Gastroesophageal sphincter (tissue), 4 donors: Measurements from ENCODE around the gene PPM1H. TPM values are rescaled to one million over a fixed set of nuclear protein-coding genes. Genes with fewer than 3 reads are reported as not detected.
A peak's percentile ranks its signal among the peaks of the same experiment; 100 is the strongest.

Source experiments
- ATAC-seq: fragments of 150-250 bp; one replicate; pipeline ENCODE4 v1.9.1; 2016; ENCODE audit warnings: mild to moderate bottlenecking, moderate library complexity
- H3K27ac ChIP-seq, 4 donors: fragments of 200-600 bp; sonication (generic) in 3 of 4; 1 replicate in 3 of 4; 2 replicates in 1 of 4; pipeline ENCODE4 v1.5.1; 2016 to 2019
- H3K27me3 ChIP-seq: fragments of 200-600 bp; sonication (generic); one replicate; pipeline ENCODE4 v1.5.1; 2019
- H3K36me3 ChIP-seq, 2 donors: fragments of 200-600 bp; sonication (generic); one replicate each; pipeline ENCODE4 v1.5.1; 2019; ENCODE audit warnings: control low read depth in 1 of 2
- H3K4me1 ChIP-seq, 3 donors: fragments of 200-600 bp; sonication (generic); 1 replicate in 2 of 3; 2 replicates in 1 of 3; pipeline ENCODE4 v1.5.1; 2016 to 2019; ENCODE audit warnings: control low read depth in 2 of 3
- H3K4me3 ChIP-seq, 2 donors: fragments of 200-600 bp; sonication (generic); one replicate each; pipeline ENCODE4 v1.5.1; 2019; ENCODE audit warnings: mild to moderate bottlenecking in 1 of 2, moderate library complexity in 1 of 2
- H3K9me3 ChIP-seq, 3 donors: fragments of 200-600 bp; sonication (generic); one replicate each; pipeline ENCODE4 v1.5.1; 2017 to 2019; ENCODE audit warnings: control low read depth in 2 of 3
- EP300 ChIP-seq: sonication (generic); formaldehyde crosslinking; IDR thresholded peaks from one replicate; pipeline ENCODE4 v1.6.1; 2017; ENCODE audit warnings: antibody characterized with exemption, mild to moderate bottlenecking
- POLR2A ChIP-seq, 2 donors: fragments of 450-650 bp; IDR thresholded peaks; one replicate each; pipeline ENCODE4 v1.6.1; 2017; ENCODE audit warnings: antibody characterized with exemption in 2 of 2, mild to moderate bottlenecking in 2 of 2, moderate library complexity in 1 of 2
- POLR2AphosphoS5 ChIP-seq: sonication (generic); formaldehyde crosslinking; IDR thresholded peaks from one replicate; pipeline ENCODE4 v1.6.1; 2017; ENCODE audit warnings: antibody characterized with exemption
- WGBS, 2 donors: methylation state at CpG; one replicate each; pipeline ENCODE4 v1.1.5; 2018; ENCODE audit warnings: low coverage in 1 of 2; 5-methylcytosine and 5-hydroxymethylcytosine counted together
- total RNA-seq, 4 donors: library from RNA; depleted of rRNA; stranded (reverse); fragments of >200 nt; gene quantifications; one replicate each; pipeline ENCODE4 v1.1.0, GENCODE V29; 2016
- TF ChIP-seq, protein P1 (sequence below), 4 experiments: fragments of 200-600 bp in 2 of 4; fragments of 450-650 bp in 2 of 4; sonication (generic) in 1 of 4; IDR thresholded peaks; one replicate each; pipeline ENCODE4 v1.5.1; 2017 to 2019; ENCODE audit warnings: antibody characterized with exemption in 4 of 4, mild to moderate bottlenecking in 2 of 4, moderate library complexity in 2 of 4

The PPM1H gene, protein sequence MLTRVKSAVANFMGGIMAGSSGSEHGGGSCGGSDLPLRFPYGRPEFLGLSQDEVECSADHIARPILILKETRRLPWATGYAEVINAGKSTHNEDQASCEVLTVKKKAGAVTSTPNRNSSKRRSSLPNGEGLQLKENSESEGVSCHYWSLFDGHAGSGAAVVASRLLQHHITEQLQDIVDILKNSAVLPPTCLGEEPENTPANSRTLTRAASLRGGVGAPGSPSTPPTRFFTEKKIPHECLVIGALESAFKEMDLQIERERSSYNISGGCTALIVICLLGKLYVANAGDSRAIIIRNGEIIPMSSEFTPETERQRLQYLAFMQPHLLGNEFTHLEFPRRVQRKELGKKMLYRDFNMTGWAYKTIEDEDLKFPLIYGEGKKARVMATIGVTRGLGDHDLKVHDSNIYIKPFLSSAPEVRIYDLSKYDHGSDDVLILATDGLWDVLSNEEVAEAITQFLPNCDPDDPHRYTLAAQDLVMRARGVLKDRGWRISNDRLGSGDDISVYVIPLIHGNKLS
- total RNA-seq = 1 to 10 TPM; 1.3 to 1.9 (median 1.6) TPM

DNA sequence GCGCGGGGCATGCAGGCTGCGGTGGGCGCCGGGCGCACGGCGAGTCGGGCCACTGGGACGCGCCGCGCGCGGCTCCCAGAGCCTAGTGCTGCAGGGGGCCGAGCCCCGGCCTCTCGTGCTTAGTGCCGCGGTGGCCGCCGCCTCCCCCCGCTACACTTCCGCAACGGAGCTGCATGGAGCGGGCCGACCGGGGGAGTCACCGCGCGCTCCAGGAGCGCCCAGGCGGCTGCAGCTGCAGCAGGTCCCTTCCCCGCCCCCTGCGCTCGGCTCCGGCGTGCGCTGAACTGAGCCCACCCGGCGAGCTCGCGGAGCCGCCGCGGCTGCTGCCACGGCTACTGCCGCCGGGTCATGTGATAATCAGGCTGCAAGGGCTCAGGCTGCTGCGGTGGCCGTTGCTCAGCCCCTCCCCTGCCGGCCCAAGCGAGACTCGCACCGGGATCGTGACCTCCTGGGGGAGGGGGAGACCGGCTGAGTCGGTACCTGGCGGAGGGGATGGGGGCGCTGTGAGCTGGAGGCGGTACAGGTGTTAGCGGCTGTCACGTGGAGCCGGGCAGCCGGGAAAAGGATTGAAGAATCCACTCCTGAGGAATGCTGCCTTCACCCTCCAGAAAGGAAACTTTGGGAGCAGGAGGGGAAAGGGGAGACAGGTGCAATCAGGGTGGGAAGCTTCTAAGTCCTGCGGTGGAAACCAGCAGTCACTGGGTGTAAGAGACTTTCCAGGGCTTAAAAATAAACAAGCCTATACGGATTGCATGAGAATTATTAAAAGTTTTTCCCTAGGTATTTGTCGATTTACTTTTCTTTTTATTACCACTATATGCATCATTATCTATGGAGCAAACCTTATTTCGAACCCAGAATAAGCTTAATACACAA is at the start of gene PPM1H:
PPM1H (minus strand) TSS at position 352 of the 876 bp plus-strand sequence. CDS start 414 bp downstream, outside the sequence.
- peak within 1 kb of the TSS in 2 of 4 donors; percentile 46 to 66 for H3K27ac ChIP-seq
- peak; percentile 73 for ATAC-seq
- WGBS, 2 donors = 11 to 13% methylated on average over 4 to 7 of the region's 69 CpGs

DNA sequence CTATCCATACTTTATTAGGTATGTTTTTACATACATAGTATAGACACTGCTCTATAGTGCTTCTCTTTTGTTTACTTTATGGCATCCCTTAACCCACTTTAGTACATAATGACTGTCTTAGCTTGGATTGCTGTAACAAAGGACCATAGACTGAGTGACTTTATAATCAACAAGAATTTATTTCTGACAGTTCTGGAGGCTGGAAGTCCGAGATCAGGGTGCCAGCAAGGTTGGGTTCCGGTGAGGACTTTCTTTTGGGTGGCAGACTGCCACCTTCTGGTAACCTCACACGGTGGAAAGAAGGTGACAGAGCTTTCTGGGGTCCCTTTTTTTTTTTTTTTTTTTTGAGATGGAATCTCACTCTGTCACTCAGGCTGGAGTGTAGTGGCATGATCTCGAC is 48.6 kb upstream of the PPM1H start:
- ATAC-seq = no peak

More for the DNA sequence above, at the start of gene PPM1H:
- Histone ChIP-seq H3K27me3 (peaks cover 15% of the 10 kb centered on the region), H3K4me1 (peaks cover 0 to 26% (median 9%) of the 10 kb centered on the region in 3 donors), H3K9me3 (no peaks in the 10 kb centered on the region), H3K36me3 (no peaks in the 10 kb centered on the region), H3K4me3 (peak within 1 kb of the TSS; percentile 21 to 76)
- no peak for TF ChIP-seq POLR2AphosphoS5
- TF ChIP-seq, protein P1, sequence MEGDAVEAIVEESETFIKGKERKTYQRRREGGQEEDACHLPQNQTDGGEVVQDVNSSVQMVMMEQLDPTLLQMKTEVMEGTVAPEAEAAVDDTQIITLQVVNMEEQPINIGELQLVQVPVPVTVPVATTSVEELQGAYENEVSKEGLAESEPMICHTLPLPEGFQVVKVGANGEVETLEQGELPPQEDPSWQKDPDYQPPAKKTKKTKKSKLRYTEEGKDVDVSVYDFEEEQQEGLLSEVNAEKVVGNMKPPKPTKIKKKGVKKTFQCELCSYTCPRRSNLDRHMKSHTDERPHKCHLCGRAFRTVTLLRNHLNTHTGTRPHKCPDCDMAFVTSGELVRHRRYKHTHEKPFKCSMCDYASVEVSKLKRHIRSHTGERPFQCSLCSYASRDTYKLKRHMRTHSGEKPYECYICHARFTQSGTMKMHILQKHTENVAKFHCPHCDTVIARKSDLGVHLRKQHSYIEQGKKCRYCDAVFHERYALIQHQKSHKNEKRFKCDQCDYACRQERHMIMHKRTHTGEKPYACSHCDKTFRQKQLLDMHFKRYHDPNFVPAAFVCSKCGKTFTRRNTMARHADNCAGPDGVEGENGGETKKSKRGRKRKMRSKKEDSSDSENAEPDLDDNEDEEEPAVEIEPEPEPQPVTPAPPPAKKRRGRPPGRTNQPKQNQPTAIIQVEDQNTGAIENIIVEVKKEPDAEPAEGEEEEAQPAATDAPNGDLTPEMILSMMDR (IDR thresholded peaks at IDR 0.05) = peak in 2 of 4 experiments; percentile 36 to 43
- no peak for TF ChIP-seq EP300
- no peak for TF ChIP-seq POLR2A (IDR thresholded peaks at IDR 0.05)

DNA sequence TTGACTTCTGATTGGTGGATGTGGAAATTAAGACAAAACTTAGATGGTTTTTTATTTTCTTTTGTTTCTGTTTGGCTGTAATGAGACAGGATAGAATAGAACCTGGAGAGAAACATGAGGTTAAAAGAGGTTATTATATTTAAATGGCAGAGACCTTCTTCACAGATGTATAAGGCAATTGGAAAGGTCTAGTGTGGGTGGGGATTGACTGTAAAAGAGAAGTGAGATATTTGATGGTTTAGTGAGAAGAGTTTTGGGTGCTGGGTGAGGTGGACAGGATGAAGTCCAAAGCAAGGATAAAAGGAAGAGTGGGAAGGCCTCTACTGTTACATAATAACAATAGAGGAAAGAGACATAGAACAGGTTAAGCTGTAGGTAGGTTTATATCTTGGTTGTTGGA is 43.8 kb upstream of the PPM1H start:
- Histone ChIP-seq H3K4me3 (no peak overlapping the region), H3K9me3 (no peaks in the 10 kb centered on the region), H3K4me1 (no peaks in the 10 kb centered on the region), H3K27ac (no peak overlapping the region), H3K36me3 (no peaks in the 10 kb centered on the region), H3K27me3 (no peaks in the 10 kb centered on the region)
- no peak for ATAC-seq
- TF ChIP-seq POLR2AphosphoS5 = no peak
- TF ChIP-seq, protein P1 (IDR thresholded peaks at IDR 0.05) = no peak
- TF ChIP-seq EP300 = no peak
- no peak for TF ChIP-seq POLR2A (IDR thresholded peaks at IDR 0.05)

More for the DNA sequence above, 48.6 kb upstream of the PPM1H start:
- WGBS, 2 donors = 40 to 60% methylated on average over 3 to 4 of the region's 4 CpGs
- H3K9me3 ChIP-seq = no peaks in the 10 kb centered on the region
- no peaks in the 10 kb centered on the region for H3K27me3 ChIP-seq
- no peaks in the 10 kb centered on the region for H3K36me3 ChIP-seq
- TF ChIP-seq EP300 = no peak
- TF ChIP-seq POLR2AphosphoS5 = no peak
- TF ChIP-seq, protein P1 (IDR thresholded peaks at IDR 0.05) = no peak
- no peak for TF ChIP-seq POLR2A (IDR thresholded peaks at IDR 0.05)
- no peak overlapping the region for H3K27ac ChIP-seq
- H3K4me1 ChIP-seq = no peaks in the 10 kb centered on the region
- no peak overlapping the region for H3K4me3 ChIP-seq

DNA sequence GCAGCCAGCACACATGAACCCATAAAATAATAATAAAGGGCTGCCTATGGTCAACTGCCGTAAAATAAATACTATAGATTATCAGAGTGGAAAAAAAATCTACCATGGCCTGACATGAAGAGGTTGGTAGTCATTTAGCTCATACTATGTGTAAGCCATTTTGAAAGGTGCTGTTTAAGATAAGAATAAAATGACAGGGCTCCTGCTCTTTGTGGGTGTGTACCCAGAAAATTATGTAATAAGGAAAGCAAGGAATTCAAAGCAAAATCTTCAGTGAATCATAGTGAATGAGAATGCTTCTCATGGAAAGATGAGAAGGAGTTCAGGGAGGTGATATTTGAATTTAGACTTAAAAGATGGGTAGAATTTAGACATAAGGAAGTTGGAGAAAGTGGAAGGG is 42.9 kb upstream of the PPM1H start:
- Histone ChIP-seq H3K36me3 (no peaks in the 10 kb centered on the region), H3K4me3 (no peak overlapping the region), H3K27me3 (no peaks in the 10 kb centered on the region), H3K4me1 (no peaks in the 10 kb centered on the region), H3K9me3 (no peaks in the 10 kb centered on the region), H3K27ac (no peak overlapping the region)
- WGBS, 2 donors = 83 to 85% methylated on average over 1 of the region's 1 CpG
- ATAC-seq = no peak
- TF ChIP-seq POLR2A (IDR thresholded peaks at IDR 0.05) = no peak

DNA sequence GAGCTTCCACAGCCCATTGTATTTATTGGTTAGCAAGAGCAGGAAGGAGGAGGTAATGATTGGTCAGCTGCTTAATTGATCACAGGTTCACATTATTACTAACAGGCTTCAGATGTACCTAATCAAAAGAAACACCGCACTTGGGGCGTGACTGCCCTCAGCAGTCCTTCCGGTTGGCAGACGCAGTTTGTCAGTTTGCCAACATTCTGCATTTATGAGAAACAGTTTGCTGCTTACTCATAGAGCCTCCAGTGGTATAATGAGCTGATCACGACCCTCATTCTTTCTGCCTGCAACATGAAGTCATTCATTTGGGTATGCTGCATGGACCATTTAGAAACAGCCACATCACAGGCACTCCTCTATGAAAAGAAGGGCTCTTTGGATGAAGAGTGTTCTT is 42.5 kb upstream of the PPM1H start:
- Histone ChIP-seq H3K36me3 (no peaks in the 10 kb centered on the region), H3K4me3 (no peak overlapping the region), H3K27ac (no peak overlapping the region), H3K4me1 (no peaks in the 10 kb centered on the region), H3K27me3 (no peaks in the 10 kb centered on the region), H3K9me3 (no peaks in the 10 kb centered on the region)
- TF ChIP-seq EP300 = no peak
- TF ChIP-seq, protein P1 (IDR thresholded peaks at IDR 0.05) = no peak
- TF ChIP-seq POLR2AphosphoS5 = no peak
- no peak for TF ChIP-seq POLR2A (IDR thresholded peaks at IDR 0.05)
- ATAC-seq = no peak
- 72 to 95% methylated on average over 4 to 5 of the region's 5 CpGs for WGBS, 2 donors
